HepG2 (cell line): ENCODE measurements around the gene MSMP. TPM values are rescaled to one million over a fixed set of nuclear protein-coding genes. Genes with fewer than 3 reads are reported as not detected.
A peak's percentile ranks its signal among the peaks of the same experiment; 100 is the strongest.

Source experiments
- ARID2 ChIP-seq: sonication (generic); formaldehyde crosslinking; IDR thresholded peaks from 2 replicates; pipeline ENCODE4 v1.8.1; 2022; ENCODE audit warnings: mild to moderate bottlenecking, missing genetic modification reagents, borderline replicate concordance
- SRY ChIP-seq: sonication (generic); formaldehyde crosslinking; IDR thresholded peaks from 2 replicates; pipeline ENCODE4 v1.8.0; 2022; ENCODE audit warnings: mild to moderate bottlenecking, missing genetic modification reagents
- TSC22D2 ChIP-seq: sonication (generic); formaldehyde crosslinking; IDR thresholded peaks from 2 replicates; pipeline ENCODE4 v1.5.1; 2020; ENCODE audit warnings: missing genetic modification reagents, mild to moderate bottlenecking, borderline replicate concordance
- ZNF232 ChIP-seq: sonication (generic); formaldehyde crosslinking; IDR thresholded peaks from 2 replicates; pipeline ENCODE4 v1.4.0; 2020; ENCODE audit warnings: missing genetic modification reagents, borderline replicate concordance
- ZNF772 ChIP-seq: sonication (generic); formaldehyde crosslinking; IDR thresholded peaks from 2 replicates; pipeline ENCODE4 v1.5.0; 2020; ENCODE audit warnings: mild to moderate bottlenecking, missing genetic modification reagents
- polyA plus RNA-seq, 8 experiments: library from polyadenylated mRNA; depleted of rRNA in 3 of 8; stranded (reverse) in 7 of 8; unstranded in 1 of 8; fragments of >200 nt; fragmentation: Illumina TruSeq in 4 of 8; extraction: Trizol in 4 of 8; gene quantifications; 2 replicates each; pipeline versions ENCODE4 v1.2.1 to v1.2.3, GENCODE V29; 2011 to 2016; ENCODE audit warnings: low read depth in 4 of 8, missing spikeins in 1 of 8, mixed read lengths in 1 of 8; ENCODE audit not compliant: insufficient read depth in 1 of 8
- total RNA-seq, 5 experiments: library from RNA; depleted of rRNA; stranded (reverse); fragments of >200 nt; fragmentation: Illumina TruSeq; extraction: Trizol; gene quantifications; 2 replicates each; pipeline ENCODE4 v1.2.3, GENCODE V29; 2016; ENCODE audit warnings: low read depth in 1 of 5
- TF ChIP-seq, protein P1 (sequence below): sonication (generic); formaldehyde crosslinking; IDR thresholded peaks from 2 replicates; pipeline ENCODE4 v1.4.0; 2020; ENCODE audit warnings: missing genetic modification reagents
- TF ChIP-seq, protein P2 (sequence below): IDR thresholded peaks from 2 replicates; pipeline ENCODE4 v1.6.1; 2016; ENCODE audit warnings: missing compliant biosample characterization, missing genetic modification reagents, borderline replicate concordance
- TF ChIP-seq, protein P3 (sequence below): sonication (generic); formaldehyde crosslinking; IDR thresholded peaks from 2 replicates; pipeline ENCODE4 v1.4.0; 2020; ENCODE audit warnings: missing genetic modification reagents
- TF ChIP-seq, protein P4 (sequence below): sonication (generic); formaldehyde crosslinking; conservative IDR thresholded peaks from 2 replicates; pipeline ENCODE4 v1.4.0; 2020; ENCODE audit warnings: mild to moderate bottlenecking, missing genetic modification reagents, moderate library complexity
- TF ChIP-seq, protein P5 (sequence below): sonication (generic); formaldehyde crosslinking; IDR thresholded peaks from 2 replicates; pipeline ENCODE4 v1.8.1; 2023; ENCODE audit warnings: mild to moderate bottlenecking, moderate library complexity, missing genetic modification reagents

Gene MSMP
- total and polyA plus RNA-seq, 2 of the 13 experiments (the other 11 are each of a cell fraction or from before 2014, with no cell fraction given): 0.24 to 0.46 TPM

DNA sequence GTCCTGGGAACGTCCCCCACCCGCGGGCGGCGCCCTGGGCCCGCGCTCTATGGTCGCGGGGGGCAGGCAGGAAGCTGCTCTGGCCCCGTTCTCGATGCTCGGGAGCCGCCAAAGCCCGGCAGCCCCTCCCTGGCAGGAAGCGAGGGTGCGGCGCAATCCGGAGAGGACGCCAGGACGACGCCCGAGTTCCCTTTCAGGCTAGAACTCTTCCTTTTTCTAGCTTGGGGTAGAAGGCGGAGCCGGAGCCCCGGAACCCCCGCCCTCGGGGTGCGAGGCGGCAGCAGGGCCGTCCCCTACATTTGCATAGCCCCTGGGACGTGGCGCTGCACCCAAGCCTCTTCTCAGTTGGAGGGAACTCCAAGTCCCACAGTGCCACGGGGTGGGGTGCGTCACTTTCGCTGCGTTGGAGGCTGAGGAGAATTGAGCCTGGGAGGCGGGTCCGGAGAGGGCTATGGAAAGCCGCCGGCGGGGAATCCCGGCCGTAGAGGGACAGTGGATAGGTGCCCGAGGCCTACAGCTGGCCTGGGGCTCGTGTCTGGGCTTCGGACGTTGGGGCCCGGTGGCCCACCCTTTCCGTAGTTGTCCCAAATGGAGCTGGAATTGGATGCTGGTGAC, 21.8 kb downstream of the MSMP start, which contains the start of the genes CREB3 and TLN1 (continued):
- TF ChIP-seq, protein P1, sequence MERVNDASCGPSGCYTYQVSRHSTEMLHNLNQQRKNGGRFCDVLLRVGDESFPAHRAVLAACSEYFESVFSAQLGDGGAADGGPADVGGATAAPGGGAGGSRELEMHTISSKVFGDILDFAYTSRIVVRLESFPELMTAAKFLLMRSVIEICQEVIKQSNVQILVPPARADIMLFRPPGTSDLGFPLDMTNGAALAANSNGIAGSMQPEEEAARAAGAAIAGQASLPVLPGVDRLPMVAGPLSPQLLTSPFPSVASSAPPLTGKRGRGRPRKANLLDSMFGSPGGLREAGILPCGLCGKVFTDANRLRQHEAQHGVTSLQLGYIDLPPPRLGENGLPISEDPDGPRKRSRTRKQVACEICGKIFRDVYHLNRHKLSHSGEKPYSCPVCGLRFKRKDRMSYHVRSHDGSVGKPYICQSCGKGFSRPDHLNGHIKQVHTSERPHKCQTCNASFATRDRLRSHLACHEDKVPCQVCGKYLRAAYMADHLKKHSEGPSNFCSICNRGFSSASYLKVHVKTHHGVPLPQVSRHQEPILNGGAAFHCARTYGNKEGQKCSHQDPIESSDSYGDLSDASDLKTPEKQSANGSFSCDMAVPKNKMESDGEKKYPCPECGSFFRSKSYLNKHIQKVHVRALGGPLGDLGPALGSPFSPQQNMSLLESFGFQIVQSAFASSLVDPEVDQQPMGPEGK (CRISPR knock-in tag): peak; percentile 91
- TF ChIP-seq, protein P2, sequence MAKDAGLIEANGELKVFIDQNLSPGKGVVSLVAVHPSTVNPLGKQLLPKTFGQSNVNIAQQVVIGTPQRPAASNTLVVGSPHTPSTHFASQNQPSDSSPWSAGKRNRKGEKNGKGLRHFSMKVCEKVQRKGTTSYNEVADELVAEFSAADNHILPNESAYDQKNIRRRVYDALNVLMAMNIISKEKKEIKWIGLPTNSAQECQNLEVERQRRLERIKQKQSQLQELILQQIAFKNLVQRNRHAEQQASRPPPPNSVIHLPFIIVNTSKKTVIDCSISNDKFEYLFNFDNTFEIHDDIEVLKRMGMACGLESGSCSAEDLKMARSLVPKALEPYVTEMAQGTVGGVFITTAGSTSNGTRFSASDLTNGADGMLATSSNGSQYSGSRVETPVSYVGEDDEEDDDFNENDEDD (CRISPR knock-in tag): peak; percentile 55; the same call in 1 of the 2 replicates
- TF ChIP-seq SRY (CRISPR knock-in tag) (no peak; the same call in 1 of the 2 replicates), ZNF772 (CRISPR knock-in tag) (0 out of 2 replicates have a peak, but pooled peaks have one; percentile 43), ZNF232 (CRISPR knock-in tag) (peak; percentile 73; the same call in 1 of the 2 replicates), ARID2 (CRISPR knock-in tag) (no peak), TSC22D2 (no peak)
- TF ChIP-seq, protein P3, sequence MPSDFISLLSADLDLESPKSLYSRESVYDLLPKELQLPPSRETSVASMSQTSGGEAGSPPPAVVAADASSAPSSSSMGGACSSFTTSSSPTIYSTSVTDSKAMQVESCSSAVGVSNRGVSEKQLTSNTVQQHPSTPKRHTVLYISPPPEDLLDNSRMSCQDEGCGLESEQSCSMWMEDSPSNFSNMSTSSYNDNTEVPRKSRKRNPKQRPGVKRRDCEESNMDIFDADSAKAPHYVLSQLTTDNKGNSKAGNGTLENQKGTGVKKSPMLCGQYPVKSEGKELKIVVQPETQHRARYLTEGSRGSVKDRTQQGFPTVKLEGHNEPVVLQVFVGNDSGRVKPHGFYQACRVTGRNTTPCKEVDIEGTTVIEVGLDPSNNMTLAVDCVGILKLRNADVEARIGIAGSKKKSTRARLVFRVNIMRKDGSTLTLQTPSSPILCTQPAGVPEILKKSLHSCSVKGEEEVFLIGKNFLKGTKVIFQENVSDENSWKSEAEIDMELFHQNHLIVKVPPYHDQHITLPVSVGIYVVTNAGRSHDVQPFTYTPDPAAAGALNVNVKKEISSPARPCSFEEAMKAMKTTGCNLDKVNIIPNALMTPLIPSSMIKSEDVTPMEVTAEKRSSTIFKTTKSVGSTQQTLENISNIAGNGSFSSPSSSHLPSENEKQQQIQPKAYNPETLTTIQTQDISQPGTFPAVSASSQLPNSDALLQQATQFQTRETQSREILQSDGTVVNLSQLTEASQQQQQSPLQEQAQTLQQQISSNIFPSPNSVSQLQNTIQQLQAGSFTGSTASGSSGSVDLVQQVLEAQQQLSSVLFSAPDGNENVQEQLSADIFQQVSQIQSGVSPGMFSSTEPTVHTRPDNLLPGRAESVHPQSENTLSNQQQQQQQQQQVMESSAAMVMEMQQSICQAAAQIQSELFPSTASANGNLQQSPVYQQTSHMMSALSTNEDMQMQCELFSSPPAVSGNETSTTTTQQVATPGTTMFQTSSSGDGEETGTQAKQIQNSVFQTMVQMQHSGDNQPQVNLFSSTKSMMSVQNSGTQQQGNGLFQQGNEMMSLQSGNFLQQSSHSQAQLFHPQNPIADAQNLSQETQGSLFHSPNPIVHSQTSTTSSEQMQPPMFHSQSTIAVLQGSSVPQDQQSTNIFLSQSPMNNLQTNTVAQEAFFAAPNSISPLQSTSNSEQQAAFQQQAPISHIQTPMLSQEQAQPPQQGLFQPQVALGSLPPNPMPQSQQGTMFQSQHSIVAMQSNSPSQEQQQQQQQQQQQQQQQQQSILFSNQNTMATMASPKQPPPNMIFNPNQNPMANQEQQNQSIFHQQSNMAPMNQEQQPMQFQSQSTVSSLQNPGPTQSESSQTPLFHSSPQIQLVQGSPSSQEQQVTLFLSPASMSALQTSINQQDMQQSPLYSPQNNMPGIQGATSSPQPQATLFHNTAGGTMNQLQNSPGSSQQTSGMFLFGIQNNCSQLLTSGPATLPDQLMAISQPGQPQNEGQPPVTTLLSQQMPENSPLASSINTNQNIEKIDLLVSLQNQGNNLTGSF (CRISPR knock-in tag): peak; percentile 41; the same call in 1 of the 2 replicates
- TF ChIP-seq, protein P4, sequence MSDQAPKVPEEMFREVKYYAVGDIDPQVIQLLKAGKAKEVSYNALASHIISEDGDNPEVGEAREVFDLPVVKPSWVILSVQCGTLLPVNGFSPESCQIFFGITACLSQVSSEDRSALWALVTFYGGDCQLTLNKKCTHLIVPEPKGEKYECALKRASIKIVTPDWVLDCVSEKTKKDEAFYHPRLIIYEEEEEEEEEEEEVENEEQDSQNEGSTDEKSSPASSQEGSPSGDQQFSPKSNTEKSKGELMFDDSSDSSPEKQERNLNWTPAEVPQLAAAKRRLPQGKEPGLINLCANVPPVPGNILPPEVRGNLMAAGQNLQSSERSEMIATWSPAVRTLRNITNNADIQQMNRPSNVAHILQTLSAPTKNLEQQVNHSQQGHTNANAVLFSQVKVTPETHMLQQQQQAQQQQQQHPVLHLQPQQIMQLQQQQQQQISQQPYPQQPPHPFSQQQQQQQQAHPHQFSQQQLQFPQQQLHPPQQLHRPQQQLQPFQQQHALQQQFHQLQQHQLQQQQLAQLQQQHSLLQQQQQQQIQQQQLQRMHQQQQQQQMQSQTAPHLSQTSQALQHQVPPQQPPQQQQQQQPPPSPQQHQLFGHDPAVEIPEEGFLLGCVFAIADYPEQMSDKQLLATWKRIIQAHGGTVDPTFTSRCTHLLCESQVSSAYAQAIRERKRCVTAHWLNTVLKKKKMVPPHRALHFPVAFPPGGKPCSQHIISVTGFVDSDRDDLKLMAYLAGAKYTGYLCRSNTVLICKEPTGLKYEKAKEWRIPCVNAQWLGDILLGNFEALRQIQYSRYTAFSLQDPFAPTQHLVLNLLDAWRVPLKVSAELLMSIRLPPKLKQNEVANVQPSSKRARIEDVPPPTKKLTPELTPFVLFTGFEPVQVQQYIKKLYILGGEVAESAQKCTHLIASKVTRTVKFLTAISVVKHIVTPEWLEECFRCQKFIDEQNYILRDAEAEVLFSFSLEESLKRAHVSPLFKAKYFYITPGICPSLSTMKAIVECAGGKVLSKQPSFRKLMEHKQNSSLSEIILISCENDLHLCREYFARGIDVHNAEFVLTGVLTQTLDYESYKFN (CRISPR knock-in tag): peak; percentile 59
- TF ChIP-seq, protein P5, sequence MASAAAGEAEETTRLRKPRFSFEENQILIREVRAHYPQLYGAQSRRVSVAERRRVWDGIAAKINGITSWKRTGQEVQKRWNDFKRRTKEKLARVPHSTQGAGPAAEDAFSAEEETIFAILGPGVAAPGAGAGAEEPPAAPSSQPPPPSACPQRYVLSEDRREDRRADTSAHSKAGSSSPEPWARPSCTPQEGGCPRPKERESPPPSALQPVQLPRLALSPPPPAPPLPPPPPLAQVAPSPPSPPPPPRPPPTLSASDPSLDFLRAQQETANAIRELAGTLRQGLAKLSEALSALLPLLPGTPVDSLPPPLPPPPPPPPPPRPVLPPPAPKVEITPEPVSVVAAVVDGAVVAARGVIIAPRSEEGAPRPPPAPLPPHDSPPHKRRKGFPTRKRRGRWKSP (CRISPR knock-in tag): peak; percentile 72; the same call in 1 of the 2 replicates
